IPS-NIHi11 (cell line): ENCODE data around the gene USP24.

Experiments
- DNase-seq: peaks from one replicate; pipeline ENCODE4 v3.0.0; 2012; ENCODE audit warnings: mixed read lengths, low spot score

Gene USP24

DNA sequence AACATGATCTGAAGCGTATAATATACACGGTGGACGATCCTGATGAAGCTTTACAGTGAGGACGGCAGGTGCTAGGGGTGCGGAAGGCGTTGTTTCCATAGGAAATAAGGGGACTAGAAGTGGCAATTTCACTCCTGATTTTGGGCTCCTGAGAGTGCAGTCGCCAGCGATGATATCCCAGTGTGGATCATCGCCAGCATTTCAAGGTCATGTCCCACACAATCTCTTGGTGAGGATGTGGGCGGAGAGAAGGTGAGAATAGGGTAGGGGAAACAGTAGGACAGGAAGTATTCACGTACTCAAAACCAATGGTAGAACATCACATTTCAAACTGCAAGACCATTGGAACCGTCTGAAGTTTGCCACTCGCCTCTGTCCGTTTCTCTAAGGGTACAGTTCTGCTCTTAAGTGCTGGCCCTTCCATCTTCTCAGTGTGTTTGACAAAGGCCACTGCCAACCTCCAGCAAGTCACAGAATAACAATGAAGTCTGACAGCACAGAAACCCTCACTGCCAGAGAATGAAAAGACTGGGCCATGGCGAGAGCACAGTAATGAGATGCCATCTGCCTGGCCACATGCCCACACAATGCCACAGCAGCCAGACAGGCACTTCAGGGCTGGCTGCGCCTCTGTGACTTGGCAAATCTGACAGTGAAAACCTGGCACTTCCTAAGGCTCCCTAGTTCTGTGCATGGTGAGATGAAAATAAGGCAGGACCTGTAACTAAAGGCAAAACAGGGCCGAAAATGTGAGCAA lies 148.0 kb downstream of the USP24 start:
- DNase-seq = no peak

- DNase-seq = no peak
Measured at GRCh38 chr1:55065648-55066047, 149.5 kb downstream of the USP24 start.

DNA sequence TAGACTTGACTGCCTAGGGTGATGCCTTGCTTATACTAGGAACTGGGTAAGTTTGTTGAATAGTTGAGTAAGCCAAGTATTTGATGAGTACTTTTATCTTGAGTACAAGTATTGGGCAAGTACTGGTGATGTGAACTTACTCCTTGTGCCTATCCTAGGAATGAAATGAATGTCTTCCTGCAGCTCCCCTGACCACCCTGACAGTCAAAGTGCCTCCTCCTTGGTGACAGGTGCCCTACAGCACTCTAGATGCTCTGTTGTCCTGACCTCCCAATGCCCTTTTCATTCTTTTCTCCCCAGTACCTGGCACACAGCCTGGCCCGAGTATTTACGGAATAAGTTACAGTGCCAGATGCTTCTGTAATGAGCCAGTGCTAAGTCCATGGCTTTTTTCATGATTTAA lies 150.3 kb downstream of the USP24 start:
- no peak for DNase-seq

DNA sequence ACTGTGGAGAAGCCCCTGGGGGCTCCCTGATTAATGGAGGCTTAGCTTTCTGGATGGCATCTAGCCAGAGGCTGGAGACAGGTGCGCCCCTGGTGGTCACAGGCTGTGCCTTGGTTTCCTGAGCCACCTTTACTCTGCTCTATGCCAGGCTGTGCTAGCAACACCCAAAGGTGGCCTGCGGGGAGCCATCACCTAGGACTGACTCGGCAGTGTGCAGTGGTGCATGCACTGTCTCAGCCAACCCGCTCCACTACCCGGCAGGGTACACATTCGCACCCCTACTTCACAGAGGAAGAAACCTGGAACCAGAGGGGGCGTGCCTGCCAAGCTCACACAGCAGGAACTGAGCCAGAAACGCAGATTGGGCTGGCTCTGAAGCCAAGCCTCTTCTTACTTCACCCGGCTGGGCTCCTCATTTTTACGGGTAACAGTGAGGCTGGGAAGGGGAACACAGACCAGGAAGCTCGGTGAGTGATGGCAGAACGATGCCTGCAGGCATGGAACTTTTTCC lies 151.0 kb downstream of the USP24 start:
- DNase-seq = peak; percentile 64

- DNase-seq = no peak
Measured at GRCh38 chr1:55063577-55063942, 151.6 kb downstream of the USP24 start.

DNA sequence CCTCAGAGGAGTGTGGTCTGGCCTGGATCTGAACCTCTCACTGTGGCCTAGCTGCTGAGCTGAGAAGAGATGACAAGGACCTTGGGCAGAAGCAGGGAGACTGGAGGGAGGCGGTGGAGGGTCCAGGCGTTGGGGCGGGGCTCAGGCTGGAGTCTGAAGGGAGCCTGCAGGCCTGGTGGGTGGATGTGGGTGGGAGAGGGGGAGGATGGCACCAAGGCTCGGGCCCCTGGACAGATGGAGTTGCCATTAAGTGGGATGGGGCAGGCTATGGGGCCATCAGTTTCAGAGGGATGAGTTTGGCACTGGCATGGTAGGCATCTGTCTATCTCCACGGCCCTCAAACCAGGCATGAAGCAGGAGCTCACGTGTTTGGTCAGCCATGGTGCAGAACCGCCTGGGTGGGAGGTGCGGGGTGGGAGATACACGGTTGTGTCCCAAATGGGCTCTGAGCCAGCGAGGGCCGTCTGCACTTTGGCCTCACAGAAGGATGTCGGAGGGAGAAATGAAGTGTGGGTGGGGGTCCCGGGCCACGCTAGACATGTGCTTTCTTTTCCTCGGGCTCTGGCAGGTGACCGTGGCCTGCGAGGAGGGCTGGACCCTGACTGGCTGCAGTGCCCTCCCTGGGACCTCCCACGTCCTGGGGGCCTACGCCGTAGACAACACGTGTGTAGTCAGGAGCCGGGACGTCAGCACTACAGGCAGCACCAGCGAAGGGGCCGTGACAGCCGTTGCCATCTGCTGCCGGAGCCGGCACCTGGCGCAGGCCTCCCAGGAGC lies 152.2 kb downstream of the USP24 start:
- no peak for DNase-seq

- DNase-seq = no peak
Measured at GRCh38 chr1:55061706-55062321, 153.3 kb downstream of the USP24 start.

GRCh38 chr1:55061000-55061705 lies 154.0 kb downstream of the USP24 start:
- DNase-seq = no peak

GRCh38 chr1:55060133-55060999 lies 154.8 kb downstream of the USP24 start:
- no peak for DNase-seq

DNA sequence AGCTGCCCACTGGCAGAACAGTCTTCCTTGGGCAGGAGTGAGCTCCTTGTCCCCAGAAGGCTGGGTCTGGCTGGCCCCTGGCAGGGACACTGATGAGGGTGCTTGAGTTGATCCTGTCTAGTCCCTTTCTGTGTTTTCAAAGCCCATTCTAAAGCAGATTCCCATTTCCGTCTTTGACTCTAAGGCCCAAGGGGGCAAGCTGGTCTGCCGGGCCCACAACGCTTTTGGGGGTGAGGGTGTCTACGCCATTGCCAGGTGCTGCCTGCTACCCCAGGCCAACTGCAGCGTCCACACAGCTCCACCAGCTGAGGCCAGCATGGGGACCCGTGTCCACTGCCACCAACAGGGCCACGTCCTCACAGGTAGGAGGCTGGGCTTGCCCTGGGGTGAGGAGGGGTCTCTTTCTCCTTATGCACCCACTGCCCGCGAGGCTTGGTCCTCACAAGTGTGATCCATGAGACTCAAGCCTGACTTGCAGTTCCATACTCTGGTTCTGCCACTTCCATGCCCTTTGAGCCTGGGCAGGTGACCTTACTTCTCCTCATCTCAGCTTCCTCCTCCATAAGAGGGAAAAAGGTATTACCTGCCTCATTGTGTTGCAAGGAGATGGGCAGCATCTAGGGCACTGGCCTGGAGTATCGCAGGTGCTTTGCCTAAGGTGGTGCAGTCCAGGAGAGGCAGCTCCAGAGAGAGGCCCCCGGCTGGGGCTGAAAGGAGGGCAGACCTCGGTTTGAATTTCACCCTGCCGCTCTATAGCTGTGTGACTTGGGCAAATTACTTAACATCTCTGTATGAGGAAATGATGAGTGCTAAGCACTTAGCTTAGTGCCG lies 155.6 kb downstream of the USP24 start:
- no peak for DNase-seq

GRCh38 chr1:55057956-55058298 lies 157.2 kb downstream of the USP24 start:
- DNase-seq = no peak

DNA sequence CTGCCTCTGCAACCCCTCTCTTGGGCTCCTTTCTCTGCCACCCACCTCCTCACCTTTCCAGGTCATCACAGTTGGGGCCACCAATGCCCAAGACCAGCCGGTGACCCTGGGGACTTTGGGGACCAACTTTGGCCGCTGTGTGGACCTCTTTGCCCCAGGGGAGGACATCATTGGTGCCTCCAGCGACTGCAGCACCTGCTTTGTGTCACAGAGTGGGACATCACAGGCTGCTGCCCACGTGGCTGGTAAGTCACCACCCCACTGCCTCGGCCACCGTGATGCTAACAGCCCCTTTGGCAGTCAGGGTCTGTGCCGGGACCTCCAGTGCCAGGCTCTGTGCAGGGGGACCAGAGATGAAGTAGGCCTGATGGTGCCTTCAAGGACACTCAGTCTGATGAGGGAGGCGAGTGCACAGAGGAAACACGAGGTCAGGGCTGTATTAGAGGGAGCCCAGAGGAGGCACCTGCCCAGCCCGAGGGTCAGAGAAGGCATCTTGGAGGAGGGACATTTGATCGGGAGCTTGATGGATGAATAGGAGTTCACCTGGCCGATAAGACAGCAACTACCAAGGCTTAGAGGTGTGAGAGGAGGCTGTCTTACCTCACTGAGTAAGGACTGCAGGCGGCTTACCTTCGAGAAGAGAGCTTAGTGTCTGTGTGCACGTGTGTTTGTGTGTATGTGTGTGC lies 157.8 kb downstream of the USP24 start:
- DNase-seq = no peak

- DNase-seq = no peak
Measured at GRCh38 chr1:55056632-55056992, 158.6 kb downstream of the USP24 start.

- DNase-seq = no peak
Measured at GRCh38 chr1:55055951-55056631, 159.1 kb downstream of the USP24 start.

- DNase-seq = no peak
Measured at GRCh38 chr1:55055084-55055882, 159.9 kb downstream of the USP24 start.

- DNase-seq = no peak
Measured at GRCh38 chr1:55054396-55054795, 160.8 kb downstream of the USP24 start.

DNA sequence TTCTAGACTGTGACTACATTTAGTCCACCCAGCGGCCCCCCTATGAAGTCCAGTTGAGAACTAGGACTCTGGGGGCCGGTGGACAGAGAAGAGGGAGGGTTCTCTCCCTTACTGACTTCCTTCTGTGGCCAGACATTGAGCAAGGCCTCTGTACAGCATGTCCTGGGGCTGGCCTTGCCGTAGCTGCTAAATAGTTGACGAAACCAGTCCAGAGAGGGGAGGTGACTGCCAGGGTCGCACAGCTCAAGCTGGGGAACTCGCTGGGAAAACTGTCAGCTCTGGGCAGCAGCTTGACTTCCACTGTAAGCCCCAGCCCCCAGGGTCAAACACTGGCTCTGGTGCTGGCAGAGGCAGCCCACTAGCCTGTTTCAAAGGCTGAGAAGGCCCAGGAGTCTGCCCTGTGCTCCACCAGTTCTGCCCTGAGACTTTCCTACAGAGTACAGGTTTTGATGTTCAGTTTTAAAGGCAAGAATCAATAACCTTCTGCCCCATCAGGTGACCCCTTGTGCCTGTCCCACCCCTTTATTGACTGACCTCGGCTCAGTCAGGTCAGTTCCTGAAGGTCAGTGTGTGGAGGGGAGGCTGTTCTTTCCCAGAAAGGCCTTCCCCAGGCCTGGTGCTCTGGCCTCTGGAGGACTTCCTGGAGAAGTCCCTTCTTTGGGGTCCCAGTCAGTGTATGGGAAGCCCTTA lies 161.8 kb downstream of the USP24 start:
- no peak for DNase-seq
